Loucy (cell line): ENCODE measurements around the gene FCGR3A.

Experiments
- CTCF ChIP-seq: fragments of 200-600 bp; sonication (generic); conservative IDR thresholded peaks from 2 replicates; pipeline ENCODE4 v1.5.1; 2014; ENCODE audit warnings: mild to moderate bottlenecking, antibody characterized with exemption, low read length
- EZH2phosphoT487 ChIP-seq: fragments of 200-600 bp; IDR thresholded peaks from 2 replicates; pipeline ENCODE4 v1.6.1; 2018; ENCODE audit warnings: antibody characterized with exemption, mild to moderate bottlenecking, moderate library complexity, borderline replicate concordance

GRCh38 chr1:161502641-161503393 is 46.8 kb downstream of the FCGR3A start:
- TF ChIP-seq CTCF = no peak
- TF ChIP-seq EZH2phosphoT487 = no peak
